IMR-90 (cell line): ENCODE measurements around the gene ANKRD52. TPM values are rescaled to one million over a fixed set of nuclear protein-coding genes. Genes with fewer than 3 reads are reported as not detected.

Source experiments
- ATAC-seq: fragments of 200-7000 bp; cut with Tn5 transposase; 2 replicates; pipeline ENCODE4 v1.9.1; 2020; ENCODE audit warnings: low read depth, mild to moderate bottlenecking, moderate library complexity
- BruUV-seq: library from RNA; stranded (reverse); fragments of 400-500 nt; replicated peaks from 2 replicates; lab custom pipeline; 2021; lab: Mats Ljungman, UMichigan
- CTCF ChIA-PET: fragments of 300-600 bp; formaldehyde crosslinking; extraction: SDS; loops from one replicate; lab custom pipeline; 2021; ENCODE audit warnings: antibody characterized with exemption; lab: Yijun Ruan, JAX
- POLR2A ChIA-PET: fragments of 300-600 bp; sonication (Branson Sonifier 250); formaldehyde crosslinking; loops from one replicate; lab custom pipeline; 2022; ENCODE audit warnings: antibody characterized with exemption; ENCODE audit not compliant: unreplicated experiment; lab: Charles Lee
- DNase-seq: peaks from one replicate; pipeline ENCODE4 v3.0.0; 2013
- H2AFZ ChIP-seq: replicated peaks from 2 replicates; pipeline ENCODE3; 2013; ENCODE audit warnings: low read length, mild to moderate bottlenecking; ENCODE audit not compliant: poor library complexity
- H2AK5ac ChIP-seq: 2 replicates; pipeline ENCODE4 v1.6.1; 2013; ENCODE audit warnings: low read depth, low read length, inconsistent platforms
- H2AK9ac ChIP-seq: replicated peaks from 2 replicates; pipeline ENCODE3; 2013; ENCODE audit warnings: mild to moderate bottlenecking, low read depth, low read length, moderate library complexity; ENCODE audit not compliant: poor library complexity
- H2BK120ac ChIP-seq: 2 replicates; pipeline ENCODE4 v1.6.1; 2013; ENCODE audit warnings: low read depth, low read length, inconsistent platforms
- H2BK15ac ChIP-seq: 3 replicates; pipeline ENCODE4 v1.6.1; 2013; ENCODE audit warnings: low read depth, low read length, inconsistent platforms
- H2BK20ac ChIP-seq: 2 replicates; pipeline ENCODE4 v1.6.1; 2013; ENCODE audit warnings: low read depth, mild to moderate bottlenecking, inconsistent platforms, low read length, moderate library complexity
- H2BK5ac ChIP-seq: 2 replicates; pipeline ENCODE4 v1.6.1; 2013; ENCODE audit warnings: mild to moderate bottlenecking, low read depth, low read length, inconsistent platforms; ENCODE audit not compliant: poor library complexity, severe bottlenecking
- H3K14ac ChIP-seq: replicated peaks from 2 replicates; pipeline ENCODE4 v1.6.1; 2013; ENCODE audit warnings: low read depth, low read length, inconsistent platforms
- H3K18ac ChIP-seq: 2 replicates; pipeline ENCODE4 v1.6.1; 2013; ENCODE audit warnings: low read depth, low read length, control low read depth
- H3K23ac ChIP-seq: 2 replicates; pipeline ENCODE4 v1.6.1; 2013; ENCODE audit warnings: low read depth, low read length, inconsistent platforms
- H3K27ac ChIP-seq: 2 replicates; pipeline ENCODE4 v1.5.1; 2013; ENCODE audit warnings: mild to moderate bottlenecking, control low read depth, low read length; ENCODE audit not compliant: insufficient read depth
- H3K27me3 ChIP-seq: 2 replicates; pipeline ENCODE4 v1.6.1; 2013; ENCODE audit warnings: low read length; ENCODE audit not compliant: control insufficient read depth, insufficient read depth
- H3K36me3 ChIP-seq: 2 replicates; pipeline ENCODE4 v1.6.1; 2013; ENCODE audit warnings: low read length, mixed read lengths; ENCODE audit not compliant: control insufficient read depth, insufficient read depth
- H3K4ac ChIP-seq: 2 replicates; pipeline ENCODE4 v1.6.1; 2013; ENCODE audit warnings: low read depth, low read length, inconsistent platforms
- H3K4me1 ChIP-seq: 2 replicates; pipeline ENCODE4 v1.6.1; 2013; ENCODE audit warnings: low read length, mixed read lengths; ENCODE audit not compliant: control insufficient read depth, insufficient read depth
- H3K4me2 ChIP-seq: 2 replicates; pipeline ENCODE4 v1.6.1; 2013; ENCODE audit warnings: low read depth, mild to moderate bottlenecking, control low read depth, low read length, moderate library complexity
- H3K4me3 ChIP-seq: 2 replicates; pipeline ENCODE4 v1.5.1; 2013; ENCODE audit warnings: low read depth, mild to moderate bottlenecking, control low read depth, low read length, moderate library complexity; ENCODE audit not compliant: insufficient read depth
- H3K56ac ChIP-seq: 2 replicates; pipeline ENCODE4 v1.6.1; 2013; ENCODE audit warnings: low read length, inconsistent platforms; ENCODE audit not compliant: insufficient read depth; ENCODE audit errors: extremely low read depth
- H3K79me1 ChIP-seq, 2 experiments: 2 replicates each; pipeline ENCODE4 v1.6.1; 2013; ENCODE audit warnings: low read length in 2 of 2, inconsistent platforms in 1 of 2, low read depth in 1 of 2
- H3K9ac ChIP-seq: 2 replicates; pipeline ENCODE4 v1.6.1; 2013; ENCODE audit warnings: low read depth, low read length, control low read depth
- H3K9me1 ChIP-seq: 2 replicates; pipeline ENCODE4 v1.6.1; 2013; ENCODE audit warnings: low read length, inconsistent platforms; ENCODE audit not compliant: insufficient read depth
- H3K9me3 ChIP-seq: 2 replicates; pipeline ENCODE4 v1.6.1; 2013; ENCODE audit warnings: low read length; ENCODE audit not compliant: control insufficient read depth, insufficient read depth
- H4K20me1 ChIP-seq: 2 replicates; pipeline ENCODE4 v1.6.1; 2013; ENCODE audit warnings: low read length, inconsistent platforms; ENCODE audit not compliant: insufficient read depth
- H4K5ac ChIP-seq: 2 replicates; pipeline ENCODE4 v1.6.1; 2013; ENCODE audit warnings: mild to moderate bottlenecking, low read depth, low read length, control low read depth
- H4K8ac ChIP-seq, 2 experiments: 2 replicates each; pipeline ENCODE4 v1.6.1; 2013; ENCODE audit warnings: low read depth in 2 of 2, low read length in 2 of 2, control low read depth in 1 of 2, inconsistent platforms in 1 of 2
- H4K91ac ChIP-seq: 2 replicates; pipeline ENCODE4 v1.6.1; 2013; ENCODE audit warnings: low read depth, low read length, inconsistent platforms; ENCODE audit not compliant: insufficient read depth
- BHLHE40 ChIP-seq: fragments of 150-350 bp; IDR thresholded peaks from 2 replicates; pipeline ENCODE4 v1.6.1; 2016; ENCODE audit warnings: mild to moderate bottlenecking, low read depth, low read length
- CEBPB ChIP-seq: IDR thresholded peaks from 2 replicates; pipeline ENCODE4 v1.6.1; 2012; ENCODE audit warnings: low read depth, low read length, improper control_type of control experiment
- CHD1 ChIP-seq: IDR thresholded peaks from 2 replicates; pipeline ENCODE4 v1.6.1; 2012; ENCODE audit warnings: low read depth, low read length, improper control_type of control experiment
- FOS ChIP-seq: fragments of 150-350 bp; IDR thresholded peaks from 2 replicates; pipeline ENCODE4 v1.6.1; 2016; ENCODE audit warnings: low read depth, low read length
- RAD21 ChIP-seq: IDR thresholded peaks from 2 replicates; pipeline ENCODE4 v1.6.1; 2012; ENCODE audit warnings: low read length, improper control_type of control experiment
- WGBS, 2 experiments: methylation state at CpG; one replicate each; pipeline versions ENCODE4 v1.1.5 to v1.1.7; 2013; ENCODE audit warnings: missing lambda C conversion rate in 2 of 2; ENCODE audit not compliant: insufficient read length in 1 of 2; ENCODE audit errors: extremely low coverage in 2 of 2; 5-methylcytosine and 5-hydroxymethylcytosine counted together
- dilution Hi-C: fragments of 300-500 bp; cut with HindIII; formaldehyde crosslinking; loops from one replicate; pipeline ENCODE4 v1.14.3; 2018; ENCODE audit warnings: low sequenced_read_pairs; ENCODE audit not compliant: unreplicated experiment
- in situ Hi-C: fragments of 300-500 bp; cut with MboI; formaldehyde crosslinking; loops from 3 replicates; pipeline ENCODE4 v1.14.3; 2019; ENCODE audit warnings: low sequenced_read_pairs, inconsistent platforms, mixed read lengths
- intact Hi-C: fragments of 100-400 bp; cut with micrococcal nuclease; formaldehyde crosslinking; loops from 2 replicates; pipeline ENCODE4 v1.10.0; 2022
- polyA plus RNA-seq, 3 experiments: library from polyadenylated mRNA; depleted of rRNA; stranded (reverse); fragments of >200 nt; gene quantifications; 2 replicates each; pipeline ENCODE4 v1.2.3, GENCODE V29; 2012; ENCODE audit warnings: low replicate concordance in 1 of 3
- total RNA-seq: library from RNA; depleted of rRNA; stranded (reverse); fragments of >200 nt; gene quantifications from 2 replicates; pipeline ENCODE4 v1.2.3, GENCODE V29; 2012
- TF ChIP-seq, protein P1 (sequence below): fragments of 150-350 bp; IDR thresholded peaks from 2 replicates; pipeline ENCODE4 v1.6.1; 2016; ENCODE audit warnings: low read depth, mild to moderate bottlenecking, low read length, moderate library complexity, borderline replicate concordance

ANKRD52 gene
- total and polyA plus RNA-seq, 2 of the 4 experiments (the other 2 are of a cell fraction), result 15.4 to 35.9 TPM

DNA sequence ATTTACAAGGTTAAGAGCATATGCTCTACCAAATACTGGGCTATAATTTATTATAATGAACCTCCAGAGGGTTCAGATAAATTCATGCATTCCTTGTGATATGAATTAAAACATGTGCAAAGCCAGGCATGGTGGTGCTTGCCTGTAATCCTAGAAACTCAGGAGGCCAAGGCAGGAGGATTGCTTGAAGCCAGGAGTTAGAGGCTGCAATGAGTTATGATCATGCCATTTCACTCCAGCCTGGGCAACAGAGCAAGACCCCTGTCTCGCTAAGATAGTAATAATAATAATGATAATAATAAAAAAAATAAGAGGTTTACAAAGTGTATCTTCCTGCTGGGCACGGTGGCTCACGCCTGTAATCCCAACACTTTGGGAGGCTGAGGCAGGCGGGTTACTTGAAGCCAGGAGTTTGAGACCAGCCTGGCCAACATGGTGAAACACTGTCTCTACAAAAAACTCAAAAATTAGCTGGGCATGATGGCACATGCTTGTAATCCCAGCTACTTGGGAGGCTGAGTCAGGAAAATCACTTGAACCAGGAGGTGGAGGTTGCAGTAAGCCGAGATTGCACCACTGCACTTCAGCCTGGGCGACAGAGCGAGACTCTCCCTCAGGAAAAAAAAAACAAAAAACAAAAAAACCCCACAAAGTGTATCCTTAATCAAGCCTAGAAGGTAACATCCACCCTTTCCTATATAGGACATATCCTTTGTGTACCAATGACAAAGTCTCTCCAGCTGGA, 49.2 kb upstream of the ANKRD52 start:
- H4K5ac ChIP-seq, result no peak overlapping the region
- no peak overlapping the region for H3K56ac ChIP-seq
- no peak overlapping the region for H3K23ac ChIP-seq
- H3K14ac ChIP-seq, result no peak overlapping the region
- no peak overlapping the region for H2BK5ac ChIP-seq
- H2AK5ac ChIP-seq, result no peak overlapping the region
- 94% methylated on average over 3 of the region's 7 CpGs; no CpG with 5 or more reads in 1 of the 2 experiments for WGBS, 2 experiments
- no peak overlapping the region for H2AFZ ChIP-seq
- H3K27me3 ChIP-seq, result no peaks in the 10 kb centered on the region
- no peaks in the 10 kb centered on the region for H3K9me3 ChIP-seq
- no peak overlapping the region for H2BK20ac ChIP-seq
- H3K18ac ChIP-seq, result no peak overlapping the region
- in situ Hi-C loops (no loop called here), intact Hi-C loops (no loop called here), dilution Hi-C loops (no loop called here)
- DNase-seq (no peak), ATAC-seq (no peak)
- H2BK120ac ChIP-seq, result no peak overlapping the region
- peaks cover 35% of the 10 kb centered on the region for H3K36me3 ChIP-seq
- H4K91ac ChIP-seq, result no peak overlapping the region
- ChIA-PET CTCF (interaction anchor here (0.5 kb wide), 1 partner anchor 16 kb away, joined by 4 read pairs; no protein-coding TSS in a partner anchor), POLR2A (no interaction called here)
- H4K20me1 ChIP-seq, result no peaks in the 10 kb centered on the region
- H3K27ac ChIP-seq, result no peak overlapping the region
- no peak overlapping the region for H2AK9ac ChIP-seq
- no peak overlapping the region for H2BK15ac ChIP-seq
- H3K9ac ChIP-seq, result no peak overlapping the region
- no peak overlapping the region for H3K4me2 ChIP-seq
- no peak overlapping the region for H4K8ac ChIP-seq
- no peak overlapping the region for H3K4ac ChIP-seq
- no peaks in the 10 kb centered on the region for H3K9me1 ChIP-seq
- H3K79me1 ChIP-seq, result peaks cover 5 to 13% of the 10 kb centered on the region in 2 experiments
- no TSS peak for BruUV-seq
- H3K4me1 ChIP-seq, result no peaks in the 10 kb centered on the region
- TF ChIP-seq CEBPB, result no peak
- TF ChIP-seq, protein P1, sequence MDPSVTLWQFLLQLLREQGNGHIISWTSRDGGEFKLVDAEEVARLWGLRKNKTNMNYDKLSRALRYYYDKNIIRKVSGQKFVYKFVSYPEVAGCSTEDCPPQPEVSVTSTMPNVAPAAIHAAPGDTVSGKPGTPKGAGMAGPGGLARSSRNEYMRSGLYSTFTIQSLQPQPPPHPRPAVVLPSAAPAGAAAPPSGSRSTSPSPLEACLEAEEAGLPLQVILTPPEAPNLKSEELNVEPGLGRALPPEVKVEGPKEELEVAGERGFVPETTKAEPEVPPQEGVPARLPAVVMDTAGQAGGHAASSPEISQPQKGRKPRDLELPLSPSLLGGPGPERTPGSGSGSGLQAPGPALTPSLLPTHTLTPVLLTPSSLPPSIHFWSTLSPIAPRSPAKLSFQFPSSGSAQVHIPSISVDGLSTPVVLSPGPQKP, result no peak
- TF ChIP-seq RAD21, result no peak
- TF ChIP-seq BHLHE40, result no peak
- TF ChIP-seq CHD1, result no peak
- TF ChIP-seq FOS, result no peak
- H3K4me3 ChIP-seq, result no peak overlapping the region
